IPS DF 19.7 (cell line): Measurements from ENCODE around the gene ELK1.
"Not testable (repeated sequence)": the region's sequence is repeated elsewhere in the genome, so short reads cannot be mapped to it uniquely, and the experiment has no call there.

Source experiments
- DNase-seq: peaks from one replicate; pipeline ENCODE4 v3.0.0-alpha.2; 2013; ENCODE audit warnings: low read depth, low spot score

The ELK1 gene, protein sequence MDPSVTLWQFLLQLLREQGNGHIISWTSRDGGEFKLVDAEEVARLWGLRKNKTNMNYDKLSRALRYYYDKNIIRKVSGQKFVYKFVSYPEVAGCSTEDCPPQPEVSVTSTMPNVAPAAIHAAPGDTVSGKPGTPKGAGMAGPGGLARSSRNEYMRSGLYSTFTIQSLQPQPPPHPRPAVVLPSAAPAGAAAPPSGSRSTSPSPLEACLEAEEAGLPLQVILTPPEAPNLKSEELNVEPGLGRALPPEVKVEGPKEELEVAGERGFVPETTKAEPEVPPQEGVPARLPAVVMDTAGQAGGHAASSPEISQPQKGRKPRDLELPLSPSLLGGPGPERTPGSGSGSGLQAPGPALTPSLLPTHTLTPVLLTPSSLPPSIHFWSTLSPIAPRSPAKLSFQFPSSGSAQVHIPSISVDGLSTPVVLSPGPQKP

DNA sequence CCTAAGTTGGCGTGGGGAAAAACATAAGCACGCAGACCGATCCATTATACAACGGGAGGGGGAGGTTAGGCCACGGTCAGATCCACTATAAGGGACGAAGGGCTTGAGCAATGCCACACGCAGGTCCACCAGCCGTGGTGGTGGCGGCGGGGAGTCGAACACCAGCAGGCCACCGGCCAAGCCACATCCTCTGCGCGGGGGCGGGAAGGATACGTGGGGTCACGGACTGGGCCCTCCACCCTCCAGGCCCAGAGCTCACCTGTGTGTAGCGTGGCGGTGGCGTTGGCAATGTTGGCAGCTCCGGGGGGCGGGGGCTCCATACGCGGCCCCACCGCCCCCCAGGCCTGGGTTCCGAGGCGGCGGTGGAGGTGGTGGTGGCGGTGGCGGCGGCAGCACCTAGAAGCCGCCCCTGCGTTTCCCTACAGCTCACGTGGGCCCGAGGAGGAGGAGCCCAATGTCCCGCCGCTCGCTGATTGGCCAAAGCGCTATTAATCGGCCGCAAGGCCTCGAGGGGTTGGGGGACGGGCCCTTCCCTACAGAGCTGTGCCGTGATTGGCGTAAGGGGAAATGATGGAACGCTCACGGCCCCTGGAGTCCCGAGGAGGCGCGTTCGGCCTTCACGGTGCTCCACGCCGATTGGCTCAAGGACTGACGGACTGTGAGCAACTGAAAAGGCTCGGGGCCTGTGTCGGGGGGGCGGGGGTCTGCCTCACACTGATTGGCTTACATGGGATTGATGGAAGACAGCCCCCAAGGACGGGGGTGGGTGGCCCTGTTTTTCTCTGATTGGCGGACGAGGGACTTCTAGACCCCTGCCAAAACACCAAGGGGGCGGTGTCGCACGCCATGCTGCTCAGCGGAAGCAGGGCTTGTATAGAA is at the start of gene ELK1:
Gene ELK1, minus strand, starts transcription at position 400 of the 879 bp plus-strand sequence. CDS start 9,122 bp downstream, outside the sequence.
- DNase-seq = peak; percentile 86

DNA sequence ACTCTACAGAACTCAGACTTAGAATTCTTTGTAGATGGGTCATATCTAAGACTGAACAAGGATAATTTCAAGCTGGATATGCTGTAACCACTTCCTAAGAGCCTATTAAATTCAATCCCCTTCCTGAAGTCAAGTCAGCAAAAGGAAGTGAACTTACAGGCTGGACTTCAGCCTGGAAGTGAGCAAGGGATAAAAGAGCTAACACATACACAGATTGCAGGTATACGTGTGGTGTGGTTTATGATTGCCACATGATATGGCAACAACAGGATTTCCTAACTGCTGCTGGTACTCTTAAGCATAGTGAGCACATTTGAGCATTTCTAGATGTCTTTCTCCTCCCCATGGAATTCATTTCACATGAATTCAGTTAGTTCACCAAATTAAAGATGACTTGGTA is 46.8 kb upstream of the ELK1 start:
- DNase-seq = no peak

DNA sequence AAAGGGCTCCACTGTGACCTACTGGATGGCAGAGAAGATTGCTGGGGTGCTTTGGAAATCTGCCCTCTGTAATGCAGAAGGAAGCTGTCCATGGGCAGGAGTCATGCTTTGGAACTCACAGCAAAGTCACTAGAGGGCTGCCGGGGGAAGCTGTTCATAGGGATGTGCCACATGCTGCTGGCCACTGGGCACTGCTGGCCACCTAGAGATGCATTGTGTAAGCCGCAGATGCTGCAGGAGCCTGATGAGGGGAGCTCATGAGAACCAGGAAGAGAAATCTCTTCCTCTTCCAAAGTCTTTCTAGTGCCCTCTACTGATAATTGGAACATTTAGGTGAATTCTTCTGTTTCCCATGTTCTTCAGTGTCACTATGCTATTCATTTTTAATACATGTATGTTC is 39.8 kb upstream of the ELK1 start:
- DNase-seq = no peak

DNA sequence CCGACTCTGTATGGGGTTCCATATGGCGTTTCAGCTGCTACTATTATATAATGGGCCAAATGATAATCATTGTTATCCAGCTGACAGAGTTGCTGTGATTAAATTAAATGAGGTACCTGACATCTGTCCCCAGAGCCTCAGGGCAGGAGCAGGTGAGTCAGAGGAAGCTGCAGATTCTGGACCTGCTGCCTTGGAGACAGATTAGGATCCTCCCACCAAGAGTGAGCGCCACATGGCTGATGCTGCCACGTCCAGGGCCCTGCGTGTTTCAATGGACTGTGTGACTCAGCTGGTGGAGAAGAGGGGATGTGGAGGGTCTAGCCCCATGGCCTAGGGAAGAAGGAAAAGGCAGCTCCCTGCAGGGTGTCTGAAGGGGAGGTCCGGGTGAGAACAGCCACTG is 36.9 kb upstream of the ELK1 start:
- DNase-seq = no peak

DNA sequence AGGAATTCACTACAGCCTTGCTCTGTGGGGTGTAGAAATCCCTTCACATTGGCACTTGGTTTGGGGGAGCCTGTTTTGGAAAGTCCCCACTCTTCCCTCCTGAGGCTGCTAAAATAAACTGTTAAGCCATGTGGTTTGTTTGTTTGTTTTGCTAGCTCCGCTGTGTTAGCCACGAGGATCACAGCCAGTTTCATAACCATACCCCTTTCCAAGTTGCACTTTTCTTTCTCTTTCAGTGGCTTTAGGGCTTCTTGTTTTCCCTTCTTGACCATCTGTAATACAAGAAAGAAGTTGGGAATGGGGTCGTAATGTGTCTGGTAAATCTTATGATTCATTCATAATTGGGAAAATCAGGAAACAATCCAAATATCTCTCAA is 33.5 kb upstream of the ELK1 start:
- no peak for DNase-seq

DNA sequence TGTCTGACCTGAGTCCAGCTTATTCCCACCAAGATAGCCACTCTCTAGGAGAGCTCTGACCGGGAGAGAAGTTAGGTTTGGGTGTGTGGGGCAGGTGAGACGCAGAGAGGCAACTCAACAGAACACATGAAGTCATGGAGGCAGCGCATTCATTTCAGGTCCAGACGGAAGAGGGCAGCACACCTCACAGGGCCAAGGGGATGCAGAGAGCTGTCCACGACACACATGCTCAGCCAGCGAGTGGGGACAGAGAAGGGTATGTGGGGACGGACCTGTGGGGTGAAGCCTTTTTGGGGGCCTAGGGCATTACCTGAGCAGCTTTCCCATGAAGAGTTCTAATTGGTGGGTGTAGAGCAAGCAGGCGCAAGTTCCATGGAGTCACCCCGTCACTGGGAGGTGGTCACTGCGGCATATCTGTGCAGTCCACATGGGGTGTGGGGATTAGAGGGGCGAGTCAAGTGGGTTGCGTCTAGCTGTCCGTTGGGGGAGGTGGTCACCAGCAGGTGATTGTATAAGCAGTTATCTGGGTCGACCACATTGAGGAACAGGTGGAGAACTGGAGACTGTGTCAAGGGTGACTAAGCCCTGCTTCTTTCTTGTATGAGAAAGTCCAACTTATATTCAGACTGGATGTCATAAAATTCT is 32.9 kb upstream of the ELK1 start:
- DNase-seq = no peak

DNA sequence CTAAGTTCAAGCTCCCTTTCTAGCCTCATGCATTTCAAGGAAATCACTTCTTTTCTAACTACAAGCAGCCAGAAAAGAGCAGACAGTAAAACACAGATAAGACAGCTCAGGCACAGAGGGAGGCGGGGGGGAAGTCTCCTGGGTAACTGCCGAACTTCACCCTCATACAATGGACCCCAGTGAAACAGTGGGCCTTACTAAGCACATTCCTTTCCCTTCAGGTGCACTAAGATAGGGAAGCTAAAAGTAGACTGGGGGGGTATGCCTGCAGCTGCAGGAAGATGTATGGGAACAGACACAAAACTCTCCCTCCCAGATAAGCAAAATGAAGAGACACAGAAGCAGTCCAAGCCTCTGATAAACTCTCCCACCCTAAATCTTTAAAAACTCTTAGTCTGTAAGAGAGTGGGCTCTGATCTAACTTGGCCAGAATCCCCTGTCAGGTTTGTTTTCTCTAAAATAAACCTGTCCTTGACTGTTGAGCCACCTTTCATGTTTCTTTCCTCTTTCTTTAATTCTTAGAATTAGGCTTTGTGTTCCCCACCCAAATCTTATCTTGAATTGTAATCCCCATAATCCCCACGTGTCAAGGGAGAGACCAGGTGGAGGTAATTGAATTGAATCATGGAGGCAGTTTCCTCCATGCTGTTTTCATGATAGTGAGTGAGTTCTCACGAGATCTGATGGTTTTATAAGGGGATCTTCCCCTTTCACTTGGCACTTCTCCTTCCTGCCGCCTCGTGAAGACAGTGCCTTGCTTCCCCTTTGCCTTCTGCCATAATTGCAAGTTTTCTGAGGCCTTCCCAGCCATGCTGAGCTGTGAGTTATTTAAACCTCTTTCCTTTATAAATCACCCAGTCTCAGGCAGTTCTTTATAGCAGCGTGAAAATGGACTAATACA is 25.8 kb upstream of the ELK1 start:
- DNase-seq = not testable (repeated sequence)

DNA sequence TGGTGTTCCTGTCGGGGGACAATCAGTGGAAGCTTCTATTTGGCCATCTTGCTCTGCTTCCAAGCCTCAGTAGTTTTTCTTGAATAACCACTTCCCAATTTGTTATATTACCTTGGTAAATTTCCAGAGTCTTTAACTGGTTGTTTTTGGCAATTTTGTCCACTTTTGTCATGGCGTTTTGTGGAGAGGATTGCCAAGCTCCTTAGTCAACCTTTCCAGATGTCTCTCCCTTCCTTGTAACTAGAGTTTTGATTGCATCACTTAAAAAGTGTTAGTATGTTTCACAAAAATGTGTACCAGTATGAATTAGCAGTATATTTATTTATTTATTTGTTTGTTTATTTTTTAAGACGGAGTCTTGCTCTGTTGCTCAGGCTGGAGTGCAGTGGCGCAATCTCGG is 24.4 kb upstream of the ELK1 start:
- DNase-seq = no peak

DNA sequence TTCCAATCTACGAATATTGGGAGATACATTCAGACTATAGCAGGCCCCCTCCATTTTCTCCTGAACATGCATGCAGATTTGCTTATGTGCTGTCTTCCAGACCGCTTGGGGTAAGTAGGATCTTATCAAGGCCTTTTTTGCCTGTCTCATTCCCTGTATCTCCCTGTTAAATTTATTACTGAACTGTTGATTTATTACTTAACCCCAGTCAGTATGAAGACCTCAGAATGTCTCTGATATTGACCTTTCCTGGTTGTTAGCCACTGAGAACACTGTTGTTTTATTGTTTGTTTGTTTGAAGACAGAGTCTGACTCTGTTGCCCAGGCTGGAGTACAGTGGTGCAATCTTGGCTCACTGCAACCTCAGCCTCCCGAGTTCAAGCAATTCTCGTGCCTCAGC is 15.4 kb upstream of the ELK1 start:
- DNase-seq = not testable (repeated sequence)

DNA sequence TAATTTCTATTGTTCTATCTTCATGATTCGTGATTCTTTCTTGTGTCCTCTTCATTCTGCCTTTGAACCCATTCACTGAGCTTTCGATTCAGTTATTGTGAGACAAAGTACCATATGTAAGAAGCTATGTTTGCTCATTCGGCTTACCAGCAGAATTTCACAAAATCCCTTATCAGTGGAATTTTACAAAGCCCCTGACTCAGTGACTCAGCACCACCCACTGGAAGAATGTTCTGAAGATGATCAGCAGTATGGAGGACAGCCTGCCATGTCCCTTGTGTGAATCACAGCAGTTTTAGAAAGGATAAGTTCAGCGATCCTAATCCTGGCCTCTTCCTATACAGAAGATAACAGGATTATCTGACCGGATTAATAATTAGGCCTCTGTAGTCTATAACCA is 14.4 kb upstream of the ELK1 start:
- DNase-seq = no peak

DNA sequence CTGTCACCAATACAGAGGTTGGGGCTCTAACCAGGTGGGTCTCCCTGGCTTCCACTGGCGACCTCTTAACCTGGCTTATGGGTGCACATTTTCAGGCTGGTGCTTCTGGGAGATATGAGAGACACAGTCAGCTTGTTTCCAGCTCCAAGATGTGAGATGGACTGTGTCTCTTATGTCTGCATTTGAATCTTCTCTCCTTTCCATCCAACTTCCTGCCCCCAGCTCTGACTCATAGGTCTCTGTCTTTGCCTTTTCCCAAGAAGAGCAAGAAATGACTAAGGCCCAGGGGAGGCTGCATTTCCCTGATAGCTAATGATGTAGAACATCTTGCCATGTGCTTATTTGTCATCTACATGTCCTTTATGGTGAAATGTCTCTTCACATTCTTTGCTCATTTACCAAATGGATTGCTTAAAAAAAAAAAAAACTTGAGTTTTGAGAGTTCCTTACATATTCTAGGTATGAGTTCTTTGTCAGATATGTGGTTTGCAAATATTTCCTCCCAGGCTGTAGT is 11.8 kb upstream of the ELK1 start:
- no peak for DNase-seq

DNA sequence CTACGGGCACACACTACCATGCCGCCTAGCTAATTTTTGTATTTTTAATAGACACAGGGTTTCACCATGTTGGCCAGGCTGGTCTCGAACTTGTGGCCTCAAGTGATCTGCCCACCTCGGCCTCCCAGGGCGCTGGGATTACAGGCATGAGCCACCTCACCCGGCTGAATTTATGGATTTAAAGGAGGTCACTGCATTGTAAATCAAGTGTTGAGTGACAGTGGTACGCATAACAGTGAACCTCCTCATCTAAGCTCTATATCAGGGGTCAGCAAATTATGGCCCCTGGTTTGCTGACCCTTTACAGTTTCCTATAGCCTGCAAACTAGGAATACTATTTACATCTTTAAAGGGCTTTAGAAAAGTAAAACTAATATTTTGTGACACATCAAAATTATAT is 11.2 kb upstream of the ELK1 start:
- no peak for DNase-seq

DNA sequence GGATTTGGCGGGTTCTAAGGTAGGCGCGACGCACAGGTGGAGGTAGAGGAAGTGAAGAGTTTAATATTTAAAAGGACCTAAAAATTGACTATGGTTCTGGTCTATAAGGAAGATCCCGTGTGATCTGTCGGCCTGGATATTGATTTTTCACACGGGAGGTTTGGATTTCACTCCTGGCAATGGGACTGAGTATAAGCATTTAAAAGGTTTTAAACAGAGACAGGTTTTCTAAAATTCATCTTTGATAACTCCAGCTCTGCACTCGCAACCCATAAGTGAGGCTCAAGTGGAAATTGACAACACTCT is 9.0 kb upstream of the ELK1 start:
- no peak for DNase-seq

DNA sequence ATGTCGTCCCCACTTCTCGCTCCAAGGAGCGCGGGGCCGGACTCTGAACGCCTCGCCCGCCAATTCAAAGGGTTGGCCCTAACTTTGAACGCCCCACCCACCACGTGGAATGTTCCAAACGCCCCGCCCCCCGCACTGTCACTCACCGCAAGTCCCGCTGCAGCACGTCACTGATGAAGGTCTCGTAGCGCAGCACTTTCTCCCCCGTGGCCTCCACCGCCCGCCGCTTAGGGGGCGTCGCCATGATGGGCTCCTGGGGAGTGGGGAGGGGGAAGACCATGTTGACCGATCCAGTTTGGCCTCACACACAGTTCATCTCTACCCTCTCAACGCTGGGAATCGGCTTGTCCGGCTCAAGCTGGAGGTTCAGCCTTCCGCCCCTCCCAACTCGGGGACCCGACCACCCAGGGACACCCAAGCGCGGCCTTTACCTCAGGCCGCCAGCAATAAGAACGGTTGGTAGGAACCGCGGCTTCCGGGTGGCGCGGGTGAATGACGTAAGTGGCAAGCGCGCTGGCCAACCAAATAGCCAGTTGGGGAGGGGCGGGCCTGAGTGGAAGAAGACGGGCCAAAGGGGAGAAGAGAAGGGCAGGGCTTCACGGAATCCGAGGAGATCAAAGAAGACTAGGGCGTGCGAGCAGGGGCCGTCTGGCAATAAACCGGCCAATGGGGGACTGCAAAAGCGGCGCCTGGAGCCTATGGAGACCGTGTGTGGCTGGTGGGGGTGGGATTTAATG is 8.5 kb upstream of the ELK1 start, which contains the start of gene UXT:
Gene UXT, minus strand, starts transcription at position 497 of the 737 bp plus-strand sequence. Its CDS starts 253 bp downstream, at position 244.
- DNase-seq = peak; percentile 75

DNA sequence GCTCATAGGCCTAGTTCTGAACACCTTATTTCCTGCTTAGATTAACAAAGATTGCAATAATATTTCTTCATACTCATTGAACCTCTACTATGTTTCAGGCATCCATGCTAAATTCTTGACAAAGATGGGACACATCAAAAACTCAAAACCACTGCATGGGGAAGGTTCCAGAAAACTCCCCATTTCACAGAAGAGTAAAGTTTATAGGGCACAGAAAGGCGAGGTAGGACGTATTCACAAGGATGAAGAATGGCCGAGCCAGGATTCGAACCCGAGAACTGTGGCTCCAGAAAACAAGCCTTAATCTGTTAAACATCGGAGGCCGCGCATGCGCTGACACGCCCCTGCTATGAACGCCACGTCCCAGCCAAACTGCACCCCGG is 7.9 kb upstream of the ELK1 start:
- DNase-seq = no peak

DNA sequence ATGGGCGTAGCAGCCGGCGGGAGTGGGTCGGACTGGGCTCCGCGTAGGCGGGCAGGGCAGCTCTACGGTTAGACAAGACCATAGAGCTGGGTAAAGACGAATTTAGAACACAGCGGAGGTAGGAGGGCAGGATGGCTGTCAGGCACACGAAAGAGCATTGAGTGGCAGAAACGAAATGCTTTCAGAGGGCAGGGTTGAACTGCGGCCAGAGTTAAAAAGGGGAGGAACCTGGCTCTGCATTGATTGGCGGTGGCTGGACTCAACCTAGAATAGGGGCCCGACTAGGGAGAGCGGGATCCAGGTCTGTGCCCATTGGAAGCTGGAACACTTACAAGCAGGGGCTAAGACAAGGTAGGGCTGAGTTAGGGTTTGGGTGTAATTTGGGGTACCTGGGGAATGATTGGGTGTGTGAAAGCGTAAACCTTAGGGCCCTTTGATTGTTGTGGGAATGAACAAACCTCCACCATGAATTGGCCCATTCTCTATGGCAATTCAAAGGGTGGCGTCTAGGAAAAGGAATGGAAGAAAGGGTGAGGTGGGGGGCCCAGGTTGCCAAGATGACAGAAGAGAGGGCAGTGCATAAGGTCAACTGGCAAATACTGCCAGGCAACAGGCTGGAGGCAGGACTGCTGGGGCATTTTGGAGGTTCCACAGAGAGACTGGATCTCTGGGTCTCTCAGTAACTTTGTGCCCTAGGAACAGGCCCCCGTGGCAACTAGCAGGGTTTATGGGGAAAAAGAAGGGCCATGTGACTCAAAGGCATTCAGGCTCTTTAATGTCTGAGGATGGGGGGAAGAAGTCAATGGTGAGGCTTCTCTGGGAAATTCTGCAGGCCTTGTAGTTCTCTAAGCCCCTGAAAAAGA is 911 bp upstream of the ELK1 start:
- DNase-seq = no peak

DNA sequence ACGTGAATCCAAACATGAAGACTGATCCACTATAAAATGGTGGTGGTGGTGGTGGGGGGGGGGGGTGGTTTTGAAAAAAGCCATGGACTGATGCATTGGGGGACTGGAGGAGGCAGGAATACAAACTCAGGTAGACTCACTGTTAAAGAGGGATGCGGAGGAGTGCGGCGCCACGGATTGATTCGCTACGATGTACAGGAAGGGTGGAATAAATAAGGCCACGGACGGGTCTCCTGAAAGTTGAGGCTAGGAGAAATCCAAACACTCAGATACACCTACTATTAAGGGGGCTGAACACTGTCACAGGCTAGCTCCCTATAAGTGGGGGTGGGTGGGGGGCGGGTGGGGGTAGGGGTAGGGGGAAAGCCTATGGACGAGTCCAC is 591 bp downstream of the ELK1 start:
- DNase-seq = no peak

DNA sequence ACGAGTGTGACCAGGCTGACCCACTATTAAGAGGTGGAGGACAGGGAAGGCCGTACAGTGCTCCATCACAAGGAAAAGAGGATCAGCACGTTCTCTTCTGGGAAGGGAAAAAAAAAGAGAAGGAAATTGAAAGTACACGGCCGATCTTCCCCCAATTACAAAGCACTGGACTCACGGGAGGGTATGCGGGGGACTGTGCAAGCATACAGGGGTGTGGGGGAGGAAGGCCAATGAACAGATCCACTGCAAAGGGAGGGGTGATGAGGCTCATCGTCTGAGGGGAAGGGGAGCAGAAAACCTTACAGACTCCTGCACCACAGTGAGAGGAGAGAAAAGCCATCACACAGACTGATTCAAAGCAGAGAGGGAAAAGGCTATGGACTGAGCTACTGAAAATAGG is 1.1 kb downstream of the ELK1 start:
- no peak for DNase-seq

DNA sequence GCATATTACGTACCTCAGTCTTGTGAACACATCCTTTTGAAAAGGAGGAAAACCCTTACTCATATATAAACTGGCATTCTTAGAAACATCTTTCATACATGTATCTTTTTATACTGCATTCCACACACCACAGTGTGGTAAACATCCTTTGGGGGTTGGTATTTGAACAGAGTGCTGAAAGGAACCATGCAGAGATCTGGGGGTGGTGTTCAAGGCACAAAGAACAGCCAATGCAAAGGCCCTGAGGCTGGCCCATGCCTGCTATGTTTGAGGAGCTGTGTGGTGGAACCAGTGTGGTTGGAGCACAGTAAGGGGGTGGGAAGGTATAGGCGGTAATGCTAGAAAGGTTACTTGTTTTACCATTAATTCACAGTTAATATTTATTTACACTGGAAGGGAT is 2.0 kb downstream of the ELK1 start:
- no peak for DNase-seq

DNA sequence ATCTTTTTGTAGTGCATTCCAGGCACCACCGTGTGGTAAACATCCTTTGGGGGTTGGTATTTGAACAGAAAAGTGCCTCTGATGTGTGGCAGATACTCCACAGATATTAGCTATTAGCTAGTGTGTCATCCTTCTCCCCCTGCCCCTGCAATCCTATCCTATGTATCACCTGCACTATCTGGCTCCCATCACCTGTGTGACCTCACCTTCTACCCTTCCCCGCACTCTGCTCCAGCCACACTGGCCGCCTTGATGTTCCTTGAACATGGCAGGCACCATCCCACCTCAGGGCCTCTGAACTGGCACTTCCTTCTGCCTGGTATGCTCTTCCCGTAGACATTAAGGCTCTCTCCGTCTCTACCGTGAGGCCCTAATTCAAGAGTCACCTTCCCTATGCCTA is 3.7 kb downstream of the ELK1 start:
- DNase-seq = no peak
